HepG2 (cell line): ENCODE measurements around the gene NUDT3. TPM values are rescaled to one million over a fixed set of nuclear protein-coding genes. Genes with fewer than 3 reads are reported as not detected.

Experiments
- ARNT2 ChIP-seq: sonication (generic); formaldehyde crosslinking; IDR thresholded peaks from 2 replicates; pipeline ENCODE4 v1.8.0; 2022; ENCODE audit warnings: mild to moderate bottlenecking, low read depth, missing genetic modification reagents, moderate library complexity
- FOXK1 ChIP-seq: sonication (generic); formaldehyde crosslinking; IDR thresholded peaks from 2 replicates; pipeline ENCODE4 v1.4.0; 2020; ENCODE audit warnings: low read depth, missing genetic modification reagents, borderline replicate concordance
- FOXO1 ChIP-seq: sonication (generic); formaldehyde crosslinking; IDR thresholded peaks from 2 replicates; pipeline ENCODE4 v1.4.0; 2020; ENCODE audit warnings: missing genetic modification reagents
- GATAD1 ChIP-seq: IDR thresholded peaks from 2 replicates; pipeline ENCODE4 v1.6.1; 2016; ENCODE audit warnings: missing genetic modification reagents, missing compliant biosample characterization
- HNRNPUL1 ChIP-seq: fragments of 200-400 bp; formaldehyde crosslinking; IDR thresholded peaks from 2 replicates; pipeline ENCODE4 v1.6.1; 2017; ENCODE audit warnings: low read depth, mild to moderate bottlenecking, low read length, moderate library complexity
- ISL2 ChIP-seq: sonication (generic); formaldehyde crosslinking; IDR thresholded peaks from 2 replicates; pipeline ENCODE4 v1.5.0; 2020; ENCODE audit warnings: missing genetic modification reagents
- KMT2A ChIP-seq: sonication (generic); formaldehyde crosslinking; IDR thresholded peaks from 2 replicates; pipeline ENCODE4 v1.4.0; 2020; ENCODE audit warnings: missing genetic modification reagents
- MED13 ChIP-seq: sonication (generic); formaldehyde crosslinking; IDR thresholded peaks from 2 replicates; pipeline ENCODE4 v1.5.0; 2020; ENCODE audit warnings: missing genetic modification reagents
- SMAD1 ChIP-seq: sonication (generic); formaldehyde crosslinking; IDR thresholded peaks from 2 replicates; pipeline ENCODE4 v1.4.0; 2020; ENCODE audit warnings: missing genetic modification reagents, low read depth, mild to moderate bottlenecking, borderline replicate concordance
- SNAI1 ChIP-seq: sonication (generic); formaldehyde crosslinking; IDR thresholded peaks from 2 replicates; pipeline ENCODE4 v1.5.0; 2020; ENCODE audit warnings: mild to moderate bottlenecking, missing genetic modification reagents, borderline replicate concordance
- TAF1 ChIP-seq: sonication (generic); formaldehyde crosslinking; IDR thresholded peaks from 2 replicates; pipeline ENCODE4 v1.4.0; 2020; ENCODE audit warnings: missing genetic modification reagents
- THYN1 ChIP-seq: sonication (generic); formaldehyde crosslinking; IDR thresholded peaks from 2 replicates; pipeline ENCODE4 v1.8.1; 2023; ENCODE audit warnings: low read depth, mild to moderate bottlenecking, moderate library complexity, missing genetic modification reagents, borderline replicate concordance
- TOPORS ChIP-seq: sonication (generic); formaldehyde crosslinking; IDR thresholded peaks from 2 replicates; pipeline ENCODE4 v1.8.0; 2023; ENCODE audit warnings: mild to moderate bottlenecking, missing genetic modification reagents
- ZBTB37 ChIP-seq: sonication (generic); formaldehyde crosslinking; IDR thresholded peaks from 2 replicates; pipeline ENCODE4 v1.4.0; 2020; ENCODE audit warnings: mild to moderate bottlenecking, missing genetic modification reagents
- ZNF143 ChIP-seq: sonication (generic); formaldehyde crosslinking; IDR thresholded peaks from 2 replicates; pipeline ENCODE4 v1.4.0; 2020; ENCODE audit warnings: missing genetic modification reagents
- ZNF3 ChIP-seq: IDR thresholded peaks from 2 replicates; pipeline ENCODE4 v1.7.0; 2017; ENCODE audit warnings: inconsistent platforms
- ZNF446 ChIP-seq: sonication (generic); formaldehyde crosslinking; IDR thresholded peaks from 2 replicates; pipeline ENCODE4 v1.5.0; 2020; ENCODE audit warnings: mild to moderate bottlenecking, missing genetic modification reagents
- ZNF451 ChIP-seq: sonication (generic); formaldehyde crosslinking; IDR thresholded peaks from 2 replicates; pipeline ENCODE4 v1.5.0; 2020; ENCODE audit warnings: mild to moderate bottlenecking, missing genetic modification reagents
- ZNF563 ChIP-seq: sonication (generic); formaldehyde crosslinking; IDR thresholded peaks from 2 replicates; pipeline ENCODE4 v1.8.0; 2022; ENCODE audit warnings: mild to moderate bottlenecking, moderate library complexity, missing genetic modification reagents
- ZNF572 ChIP-seq: sonication (generic); formaldehyde crosslinking; IDR thresholded peaks from 2 replicates; pipeline ENCODE4 v1.5.1; 2020; ENCODE audit warnings: mild to moderate bottlenecking, missing genetic modification reagents
- ZNF609 ChIP-seq: sonication (generic); formaldehyde crosslinking; IDR thresholded peaks from 2 replicates; pipeline ENCODE4 v1.4.0; 2020; ENCODE audit warnings: mild to moderate bottlenecking, missing genetic modification reagents, borderline replicate concordance
- ZNF780A ChIP-seq: sonication (generic); formaldehyde crosslinking; IDR thresholded peaks from 2 replicates; pipeline ENCODE4 v1.8.0; 2022; ENCODE audit warnings: mild to moderate bottlenecking, missing genetic modification reagents, moderate library complexity
- ZNF883 ChIP-seq: sonication (generic); formaldehyde crosslinking; IDR thresholded peaks from 2 replicates; pipeline ENCODE4 v1.5.1; 2020; ENCODE audit warnings: mild to moderate bottlenecking, missing genetic modification reagents; ENCODE audit errors: not compliant biosample characterization
- polyA plus RNA-seq, 8 experiments: library from polyadenylated mRNA; depleted of rRNA in 3 of 8; stranded (reverse) in 7 of 8; unstranded in 1 of 8; fragments of >200 nt; fragmentation: Illumina TruSeq in 4 of 8; extraction: Trizol in 4 of 8; gene quantifications; 2 replicates each; pipeline versions ENCODE4 v1.2.1 to v1.2.3, GENCODE V29; 2011 to 2016; ENCODE audit warnings: low read depth in 4 of 8, missing spikeins in 1 of 8, mixed read lengths in 1 of 8; ENCODE audit not compliant: insufficient read depth in 1 of 8
- total RNA-seq, 5 experiments: library from RNA; depleted of rRNA; stranded (reverse); fragments of >200 nt; fragmentation: Illumina TruSeq; extraction: Trizol; gene quantifications; 2 replicates each; pipeline ENCODE4 v1.2.3, GENCODE V29; 2016; ENCODE audit warnings: low read depth in 1 of 5

NUDT3 gene
- total and polyA plus RNA-seq, 2 of the 13 experiments (the other 11 are each of a cell fraction or from before 2014, with no cell fraction given): 20.2 to 20.6 TPM

- TF ChIP-seq GATAD1 (CRISPR knock-in tag): no peak; the same call in 1 of the 2 replicates
- no peak for TF ChIP-seq HNRNPUL1
- TF ChIP-seq ZNF780A: no peak
- peak; percentile 71; the same call in 1 of the 2 replicates for TF ChIP-seq ZNF563 (CRISPR knock-in tag)
- no peak for TF ChIP-seq ZNF143
- TF ChIP-seq ZNF446 (CRISPR knock-in tag): 0 out of 2 replicates have a peak, but pooled peaks have one; percentile 51
- TF ChIP-seq FOXO1: no peak
- no peak for TF ChIP-seq SNAI1 (CRISPR knock-in tag)
- TF ChIP-seq KMT2A (CRISPR knock-in tag): no peak
- no peak for TF ChIP-seq ZNF3 (CRISPR knock-in tag)
- TF ChIP-seq MED13: no peak
- TF ChIP-seq SMAD1 (CRISPR knock-in tag): no peak
- no peak for TF ChIP-seq ARNT2 (CRISPR knock-in tag)
- TF ChIP-seq TAF1 (CRISPR knock-in tag): peak; percentile 44; the same call in 1 of the 2 replicates
- TF ChIP-seq FOXK1 (CRISPR knock-in tag): no peak
- peak; percentile 80; the same call in 1 of the 2 replicates for TF ChIP-seq ZNF572 (CRISPR knock-in tag)
- TF ChIP-seq ZNF609 (CRISPR knock-in tag): no peak
- no peak for TF ChIP-seq THYN1 (CRISPR knock-in tag)
- TF ChIP-seq ZNF451 (CRISPR knock-in tag): no peak
- no peak for TF ChIP-seq ZBTB37 (CRISPR knock-in tag)
- TF ChIP-seq TOPORS (CRISPR knock-in tag): no peak
- TF ChIP-seq ZNF883 (CRISPR knock-in tag): peak; percentile 22
- no peak for TF ChIP-seq ISL2 (CRISPR knock-in tag)
Measured at GRCh38 chr6:34236443-34237315, 155.8 kb downstream of the NUDT3 start, which contains the start of gene HMGA1 (continued).
